ENCODE measurements around the gene CPNE5.

Gene CPNE5

DNA sequence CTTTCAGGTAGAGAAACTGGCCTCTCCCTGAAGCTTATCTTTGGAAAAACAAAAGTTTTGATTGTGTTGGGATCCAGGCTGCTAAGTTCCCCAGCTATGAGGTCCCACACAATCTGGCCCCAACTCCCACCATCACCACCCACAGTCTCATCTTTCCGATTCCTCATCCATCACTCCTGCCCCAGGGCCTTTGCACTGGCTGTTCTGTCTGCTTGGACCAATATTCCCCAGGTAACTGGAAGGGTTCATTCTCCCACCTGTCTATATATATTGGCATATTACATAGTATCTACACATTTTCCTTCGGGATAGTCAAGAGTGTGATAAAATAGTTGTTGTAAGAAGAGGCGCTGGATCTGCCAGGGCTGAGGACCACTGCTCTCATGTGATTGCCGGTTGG, 52.0 kb downstream of the CPNE5 start:
- DNase-seq = no peak

DNA sequence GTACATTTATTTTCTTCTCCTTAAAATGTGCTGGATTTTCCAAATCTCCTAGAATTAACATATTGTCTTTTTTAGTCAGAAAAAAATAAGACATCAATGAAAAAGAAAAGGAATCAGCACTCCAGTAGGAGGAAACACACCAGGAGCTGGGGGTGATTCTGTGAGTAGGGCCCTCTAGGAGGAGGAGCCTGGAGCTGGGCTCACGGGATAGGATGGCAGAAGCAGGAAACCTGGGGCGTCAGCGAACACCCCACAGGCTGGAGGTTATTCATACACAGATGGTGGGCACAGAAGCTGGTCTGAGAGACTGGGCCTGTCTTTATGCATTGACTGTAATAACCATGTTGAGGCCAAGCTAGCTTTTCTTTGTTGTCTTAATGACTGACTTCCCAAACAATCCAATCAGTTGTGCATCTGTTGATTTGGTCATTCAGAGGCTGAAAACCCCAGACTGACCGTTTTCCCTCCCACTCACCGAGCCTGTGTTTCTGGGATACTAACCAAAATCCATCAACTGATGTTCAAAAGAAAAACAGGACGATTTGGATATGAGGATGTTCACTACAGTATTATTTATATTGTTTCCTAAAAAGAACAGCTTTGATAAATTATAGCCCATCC, 53.1 kb downstream of the CPNE5 start:
- DNase-seq = no peak

DNA sequence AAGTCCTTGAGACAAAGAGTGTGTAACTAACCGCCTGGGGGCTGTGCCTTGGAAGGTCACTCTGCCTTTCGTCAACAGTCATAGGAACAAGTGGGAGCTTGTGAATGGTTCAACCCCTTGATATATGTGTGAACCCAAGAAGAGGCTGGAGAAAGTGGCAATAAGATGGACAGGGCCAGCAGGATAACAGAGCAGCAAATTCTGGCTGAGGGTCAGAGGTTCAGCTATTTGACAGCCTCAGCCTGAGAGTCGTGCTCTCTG, 54.9 kb downstream of the CPNE5 start:
- DNase-seq = no peak

DNA sequence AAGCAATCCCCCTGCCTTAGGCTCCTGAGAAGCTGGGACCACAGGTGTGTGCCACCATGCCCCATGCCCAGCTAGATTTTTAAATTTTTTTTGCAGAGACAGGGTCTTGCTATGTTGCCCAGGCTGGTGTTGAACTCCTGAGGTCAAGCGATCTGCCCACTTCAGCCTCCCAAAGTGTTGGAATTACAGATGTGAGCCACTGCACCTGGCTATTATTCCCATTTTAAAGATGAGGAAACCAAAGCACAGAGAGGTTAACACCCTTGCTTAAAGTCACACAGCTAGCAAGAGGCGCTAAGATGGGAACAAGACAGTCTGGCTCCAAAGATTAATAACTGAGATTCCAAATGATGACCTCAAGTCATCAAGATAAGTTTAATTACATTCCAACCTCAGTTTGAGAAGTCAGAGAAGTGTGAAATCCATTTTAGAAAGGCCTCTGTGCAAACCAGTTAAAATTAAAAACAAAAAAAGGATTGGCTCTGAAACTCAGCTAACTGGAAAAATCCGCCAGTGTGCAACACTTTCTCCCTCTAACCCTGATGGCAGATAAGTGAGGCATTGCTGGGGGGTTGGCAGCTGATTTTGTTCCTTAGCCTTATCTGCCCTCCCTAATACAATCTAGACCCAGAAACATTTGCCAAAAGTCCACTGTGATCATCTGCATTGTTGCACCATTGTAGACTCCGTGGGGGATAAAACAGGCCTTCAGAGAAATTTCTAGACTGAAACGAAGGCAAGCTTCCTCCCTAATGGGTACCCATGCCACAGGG, 55.5 kb downstream of the CPNE5 start:
- DNase-seq = no peak

DNA sequence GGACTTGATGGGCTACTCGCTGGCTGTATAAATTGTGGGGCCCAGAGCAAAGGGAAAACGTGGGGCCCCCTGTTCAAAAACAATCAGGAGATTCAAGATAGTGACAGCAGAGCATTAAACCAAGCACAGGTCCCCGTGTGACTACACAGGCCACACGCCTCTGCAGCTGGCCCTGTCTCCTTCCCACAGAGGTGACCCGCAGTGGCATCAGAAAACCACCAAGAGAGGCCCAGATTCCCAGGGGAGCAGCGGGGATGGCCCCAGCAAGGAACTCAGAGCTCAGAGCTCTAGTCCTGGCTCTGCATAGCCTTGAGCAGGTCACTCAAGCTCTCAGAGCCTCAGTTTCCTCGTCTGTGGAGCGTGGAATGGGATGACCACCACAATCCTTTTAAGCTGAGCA, 57.6 kb downstream of the CPNE5 start:
- DNase-seq = no peak

DNA sequence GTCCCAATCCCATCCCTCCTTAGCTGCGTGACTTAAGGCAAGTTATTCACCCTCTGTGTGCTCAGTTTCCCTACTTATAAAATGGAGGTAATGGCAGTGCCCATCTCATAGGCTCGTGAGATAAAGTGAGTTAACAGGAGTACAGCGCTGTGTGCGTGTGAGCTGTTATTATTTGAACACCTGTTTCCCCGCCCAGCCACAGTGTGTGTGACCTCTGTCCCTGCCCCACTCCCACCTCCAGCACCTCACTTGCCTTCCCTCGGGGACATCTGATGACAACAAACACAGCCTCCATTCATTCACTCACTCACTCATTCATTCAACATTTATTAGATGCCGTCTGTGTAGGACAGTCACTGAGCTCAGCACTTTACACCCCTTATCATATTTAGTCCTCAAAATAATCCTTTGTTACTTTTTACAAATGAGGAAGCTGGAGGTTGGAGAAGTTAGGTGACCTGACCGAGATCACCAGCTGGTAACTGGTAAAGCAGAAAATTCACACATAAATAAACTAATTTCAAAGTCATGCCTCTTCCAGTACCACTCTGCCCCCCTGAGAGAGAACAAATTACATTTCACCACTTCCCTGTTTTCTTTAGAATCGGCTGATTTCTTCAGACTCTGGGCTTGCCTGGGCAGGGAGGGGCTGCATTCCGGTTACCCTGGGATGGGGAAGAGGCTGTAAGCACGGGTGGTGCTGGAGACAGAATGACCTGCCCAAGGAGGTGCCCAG, 58.6 kb downstream of the CPNE5 start:
- peak; percentile 58 for DNase-seq

DNA sequence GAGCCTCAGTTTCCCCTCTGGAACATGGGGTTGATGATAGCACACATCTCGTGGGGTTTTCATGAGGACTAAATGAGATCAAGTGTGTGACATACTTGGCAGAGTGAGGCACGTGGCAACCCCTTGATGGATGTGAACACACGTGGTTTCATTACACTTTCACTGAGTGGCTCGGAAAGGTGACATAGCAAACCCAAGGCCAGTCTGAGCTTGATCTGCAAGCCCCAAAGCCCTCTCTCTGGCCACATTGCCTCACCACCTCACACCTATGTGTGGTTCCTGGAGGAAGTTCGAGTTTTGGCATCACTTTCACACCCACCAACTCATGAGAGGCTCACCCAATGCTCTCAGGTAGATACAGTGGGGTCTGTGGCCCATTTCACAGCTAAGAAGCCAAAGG, 60.0 kb downstream of the CPNE5 start:
- DNase-seq = no peak

DNA sequence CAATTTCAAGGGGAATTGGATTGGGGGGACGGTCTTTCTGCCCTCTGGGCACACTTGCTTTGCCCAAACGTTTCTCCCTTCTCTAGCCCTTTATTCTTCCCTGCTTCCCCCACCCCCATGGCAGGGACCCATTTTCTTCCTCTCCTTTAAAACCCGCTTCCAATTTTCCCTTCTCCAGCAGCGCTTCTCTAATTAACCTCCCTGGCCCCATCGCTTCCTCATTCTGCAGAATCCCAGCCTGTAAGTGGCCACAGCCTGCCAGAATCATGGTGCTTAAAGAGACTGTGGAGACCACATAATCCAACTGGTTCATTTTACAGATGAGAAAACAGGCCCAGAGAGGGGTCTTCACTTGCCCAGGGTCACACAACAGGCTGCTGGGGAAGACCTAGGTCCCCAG, 61.4 kb downstream of the CPNE5 start:
- peak; percentile 31 for DNase-seq

DNA sequence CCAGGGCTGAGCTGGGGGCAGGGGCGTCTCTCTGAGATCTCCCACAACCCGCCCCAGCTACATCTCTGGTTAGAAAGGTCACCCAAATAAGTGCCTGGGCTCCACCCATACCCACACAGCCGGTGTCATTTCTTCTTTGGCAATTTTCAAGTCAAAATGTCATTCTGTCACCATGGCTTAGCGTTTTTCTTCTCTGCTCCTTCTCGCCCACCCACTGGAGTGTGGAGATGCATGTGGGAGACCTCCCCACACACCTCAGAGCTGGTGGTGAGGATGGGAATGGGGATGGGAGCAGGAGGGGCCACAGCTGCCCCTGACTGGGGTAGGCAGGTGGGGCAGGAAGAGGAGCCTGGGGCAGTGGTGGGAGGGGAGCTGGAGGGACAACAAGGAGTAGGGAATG, 63.1 kb downstream of the CPNE5 start:
- no peak for DNase-seq

DNA sequence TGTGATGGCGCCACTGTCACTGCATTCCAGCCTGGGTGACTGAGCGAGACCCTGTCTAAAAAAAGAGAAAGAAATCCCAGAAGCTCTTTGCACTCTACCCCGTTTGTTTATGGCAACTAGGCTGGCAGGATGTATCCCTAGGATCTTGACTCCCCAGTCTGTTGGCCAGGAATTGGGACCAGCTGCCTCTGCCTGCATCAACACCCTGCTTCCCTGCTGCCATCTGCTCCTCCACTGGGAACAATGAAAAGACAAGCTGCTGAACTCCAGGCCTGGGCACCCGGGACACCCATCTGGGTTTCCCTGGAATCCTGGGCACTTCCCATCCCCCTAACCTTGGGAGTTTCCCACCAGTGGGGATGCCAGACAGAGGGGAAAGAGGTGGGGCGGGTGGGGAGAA, 64.9 kb downstream of the CPNE5 start:
- DNase-seq = no peak

DNA sequence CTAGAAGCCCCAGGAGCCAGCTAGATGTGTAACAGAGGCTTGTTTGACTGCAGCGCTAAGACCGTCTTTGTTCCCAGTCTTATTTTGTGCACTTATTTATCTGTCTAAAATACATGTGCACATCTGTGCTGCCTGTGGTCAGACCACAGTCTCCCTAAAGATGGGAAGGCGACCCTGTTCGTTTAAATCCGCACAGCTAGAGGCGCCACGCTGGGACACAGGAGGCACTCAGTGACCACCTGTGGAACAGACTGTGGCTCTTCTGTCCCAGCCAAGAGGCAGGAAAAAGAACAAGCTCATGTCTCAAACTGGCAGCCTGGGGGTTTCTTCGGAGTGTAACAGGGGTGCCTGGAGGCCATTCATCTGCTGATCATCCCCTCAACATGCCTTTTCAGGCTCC, 66.8 kb downstream of the CPNE5 start:
- no peak for DNase-seq

DNA sequence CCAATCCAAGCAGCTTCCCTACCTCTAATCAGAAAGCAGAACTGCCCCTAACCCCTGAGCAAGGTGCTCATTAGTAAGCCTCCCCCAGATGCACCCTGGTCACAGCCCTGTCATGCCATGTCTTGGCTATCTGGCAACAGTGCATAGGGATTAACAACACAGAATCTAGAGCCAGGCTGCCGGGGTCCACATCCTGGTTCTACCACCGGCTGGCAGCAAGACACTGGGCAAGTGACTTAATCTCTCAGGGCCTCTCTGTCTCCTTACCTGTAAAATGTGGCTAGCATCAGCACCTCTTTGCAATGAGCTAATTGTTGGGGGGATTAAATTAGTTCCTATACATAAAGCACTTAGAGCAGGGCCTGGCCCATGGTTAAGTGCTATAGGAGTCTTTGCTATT, 68.1 kb downstream of the CPNE5 start:
- no peak for DNase-seq

DNA sequence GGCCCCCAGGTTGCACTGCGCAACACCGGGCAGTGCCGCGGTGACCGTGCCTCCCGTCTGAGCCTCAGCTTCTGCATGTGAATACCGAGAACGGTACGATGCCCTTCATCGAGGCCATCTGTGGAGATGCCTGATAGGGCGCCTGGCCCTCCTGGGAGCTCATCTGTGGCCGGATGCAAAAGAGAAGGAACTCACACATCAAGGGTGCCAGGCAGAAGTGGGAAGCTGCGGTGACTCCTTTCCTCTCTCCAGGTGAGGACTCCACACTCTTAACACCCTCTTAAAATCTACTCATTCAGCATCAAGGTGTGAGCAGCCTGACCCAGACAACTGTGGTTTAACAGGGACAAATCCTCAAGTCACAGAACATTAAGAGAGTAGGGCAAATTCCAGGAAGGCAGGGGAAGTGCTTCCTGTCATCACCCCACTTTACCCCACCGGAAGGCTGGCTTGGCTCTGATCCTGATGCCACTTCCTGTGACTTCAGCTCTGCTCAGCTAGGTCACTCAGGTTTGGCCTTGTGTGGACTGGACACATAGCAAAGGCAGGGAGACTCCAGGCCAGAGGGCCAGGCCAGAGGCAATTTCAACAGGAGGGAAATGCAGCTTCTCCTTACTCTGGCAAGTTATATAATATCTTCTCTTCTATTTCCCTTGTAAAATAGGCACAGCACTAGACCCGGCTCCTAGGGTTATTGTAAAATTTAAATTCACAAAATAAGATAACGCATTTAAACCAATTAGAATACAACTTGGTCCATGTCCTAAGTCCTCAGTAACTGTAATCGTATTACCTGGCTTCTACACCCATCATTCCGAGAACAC, 69.4 kb downstream of the CPNE5 start:
- no peak for DNase-seq

DNA sequence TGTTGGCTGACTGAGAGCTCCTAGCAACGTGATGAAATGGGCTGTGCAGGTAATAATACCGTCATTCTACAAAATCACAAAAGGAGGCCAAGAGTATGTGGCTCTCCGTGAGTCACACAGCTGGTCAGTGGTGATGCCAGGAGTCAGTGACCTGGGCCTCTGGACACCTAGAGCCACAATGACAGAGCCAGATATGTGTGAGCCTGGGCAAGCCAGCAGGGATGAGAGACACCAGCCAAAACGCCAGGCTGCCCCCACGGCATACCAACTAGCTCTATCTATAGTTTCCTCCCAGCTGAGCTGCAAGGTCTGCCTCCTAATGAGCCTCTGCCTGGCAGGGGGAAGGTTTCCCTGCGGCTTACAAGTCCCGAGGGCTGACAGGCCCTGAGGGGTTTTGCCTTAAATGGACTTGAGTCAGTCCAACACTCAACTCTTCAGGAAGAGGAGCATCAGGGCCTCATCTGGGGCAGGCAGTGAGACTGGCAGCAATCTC, 70.0 kb downstream of the CPNE5 start:
- peak; percentile 74 for DNase-seq

DNA sequence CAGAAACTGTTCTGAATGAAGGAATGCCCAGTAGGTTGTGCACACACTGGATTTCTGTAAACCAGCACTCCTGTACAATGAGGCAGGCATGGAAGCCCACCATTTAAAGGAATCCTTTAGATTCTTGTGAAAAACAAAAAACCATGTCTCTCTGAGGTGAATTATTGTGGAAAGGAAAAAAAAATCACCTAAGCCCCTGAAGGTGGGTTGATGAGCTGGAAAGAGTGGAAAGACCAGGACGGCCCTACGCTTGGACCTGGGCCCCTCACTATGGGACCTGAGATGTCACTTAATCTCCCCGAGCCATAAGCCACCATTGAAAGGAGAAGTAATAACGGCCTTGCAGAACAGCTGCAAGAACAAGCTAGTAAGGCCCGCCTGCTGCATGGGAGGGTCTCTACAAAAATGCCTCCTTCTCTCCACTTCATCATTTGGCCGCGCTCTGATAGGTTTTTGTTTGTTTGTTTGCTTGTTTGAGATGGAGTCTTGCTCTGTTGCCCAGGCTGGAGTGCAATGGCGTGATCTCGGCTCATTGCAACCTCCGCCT, 72.8 kb downstream of the CPNE5 start:
- no peak for DNase-seq

DNA sequence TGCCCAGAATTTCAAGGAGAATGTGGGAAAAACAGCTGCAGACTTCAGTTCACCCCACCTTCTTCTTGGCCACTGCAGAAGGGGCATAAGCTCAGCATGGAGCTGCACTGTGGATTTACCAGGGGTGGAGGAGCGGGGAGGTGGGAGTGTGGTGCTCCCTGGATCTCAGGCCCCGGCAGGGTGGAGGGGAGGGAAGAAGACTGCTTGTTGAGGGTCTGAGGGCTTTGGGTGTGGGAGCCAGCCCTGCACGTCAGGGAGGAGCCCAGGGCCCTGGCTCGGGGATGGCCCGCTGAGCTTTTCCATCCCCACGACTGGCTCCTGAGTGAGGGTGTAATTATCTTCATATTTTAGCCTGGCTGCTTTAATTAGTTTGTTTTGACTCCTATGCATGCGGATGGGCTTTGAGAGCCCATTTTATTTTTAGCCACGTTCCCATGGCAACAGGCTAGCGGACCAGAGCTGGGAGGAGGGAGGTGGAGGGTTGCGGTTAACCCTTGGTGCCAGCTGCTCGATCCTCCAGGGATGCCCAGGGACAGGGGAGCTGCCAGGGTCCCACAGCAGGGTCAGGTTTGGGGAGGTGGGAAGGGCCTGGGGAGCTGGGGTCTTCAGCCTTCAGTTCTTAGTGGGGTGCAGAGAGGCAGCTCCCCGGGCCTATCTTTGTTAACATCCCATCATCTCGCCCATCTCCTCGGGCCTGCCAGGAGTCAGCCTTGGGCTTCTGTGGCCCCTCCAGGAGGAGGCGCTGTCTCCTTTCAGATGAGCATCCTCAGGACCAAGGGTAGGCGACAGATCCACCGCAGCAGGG, 73.4 kb downstream of the CPNE5 start:
- DNase-seq = peak; percentile 78

DNA sequence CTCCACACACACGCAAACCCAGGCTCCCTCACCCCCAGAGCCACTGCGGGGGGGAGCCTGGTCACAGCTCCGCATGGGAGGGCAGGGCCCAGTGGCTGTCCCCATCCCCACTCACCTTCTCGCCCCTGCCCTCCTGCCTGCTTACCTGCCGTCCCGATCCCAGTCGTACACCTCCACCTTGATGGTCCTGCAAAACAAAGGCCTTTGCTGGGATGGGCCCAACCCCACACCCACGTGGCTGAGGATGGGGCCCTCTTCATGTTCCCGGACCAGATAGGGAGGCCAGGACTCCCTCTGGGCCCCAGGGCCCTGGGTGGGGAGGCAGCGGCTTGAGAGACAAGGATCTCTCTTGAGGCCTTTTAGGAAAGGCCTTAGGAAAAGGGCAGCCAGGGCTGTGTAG, 74.1 kb downstream of the CPNE5 start:
- DNase-seq = no peak

DNA sequence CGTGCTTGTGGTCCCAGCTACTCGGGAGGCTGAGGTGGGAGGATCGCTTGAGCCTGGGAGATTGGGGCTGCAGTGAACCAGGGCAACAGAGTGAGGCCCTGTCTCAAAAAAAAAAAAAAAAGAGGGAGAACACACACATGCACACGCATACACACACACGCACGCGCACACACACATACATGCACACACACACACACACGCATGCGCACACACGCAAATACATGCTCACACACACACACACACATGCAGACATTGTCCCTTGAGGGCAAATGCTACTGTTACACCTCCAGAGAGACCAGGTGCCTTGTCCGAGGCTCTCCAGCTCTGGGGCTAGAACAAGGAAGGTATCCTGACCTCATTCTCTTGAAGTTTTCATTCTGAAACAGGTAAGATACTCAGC, 77.1 kb downstream of the CPNE5 start:
- DNase-seq = no peak

DNA sequence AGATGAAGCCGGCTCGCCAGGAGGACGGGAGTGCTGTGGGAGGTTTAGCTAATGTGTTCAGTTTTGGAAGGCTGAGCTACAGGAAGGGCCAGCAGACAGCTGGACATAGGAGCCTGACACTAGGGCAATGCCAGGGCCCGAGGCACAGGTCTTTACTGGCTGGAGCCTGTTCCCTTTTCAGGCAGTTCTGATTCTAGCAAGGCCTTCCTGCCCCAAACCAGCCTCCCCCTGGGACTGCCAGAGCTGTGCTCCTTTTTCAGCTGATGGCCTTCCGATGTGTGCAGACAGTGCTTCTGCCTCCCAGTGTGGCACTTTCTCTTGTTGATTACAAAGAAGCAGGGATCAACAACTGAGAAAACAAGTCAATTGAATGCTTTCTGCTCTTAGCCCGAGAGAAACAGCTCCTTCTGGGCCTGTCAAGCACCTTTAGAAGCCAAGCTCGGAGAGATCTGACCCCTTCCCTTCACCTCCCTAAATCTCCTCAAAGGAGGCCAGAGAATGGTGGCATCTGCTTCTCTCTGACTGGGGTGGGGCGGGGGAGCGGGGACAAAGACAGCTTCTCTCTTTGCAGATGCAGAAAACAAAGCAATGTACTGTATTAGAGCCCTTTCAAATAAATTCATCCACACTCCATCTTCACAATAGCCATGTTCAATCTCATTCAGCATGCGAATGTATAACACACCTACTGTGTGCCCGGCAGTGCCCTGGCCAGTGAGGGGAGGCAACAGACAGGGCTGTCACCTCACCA, 78.4 kb downstream of the CPNE5 start:
- DNase-seq = no peak

DNA sequence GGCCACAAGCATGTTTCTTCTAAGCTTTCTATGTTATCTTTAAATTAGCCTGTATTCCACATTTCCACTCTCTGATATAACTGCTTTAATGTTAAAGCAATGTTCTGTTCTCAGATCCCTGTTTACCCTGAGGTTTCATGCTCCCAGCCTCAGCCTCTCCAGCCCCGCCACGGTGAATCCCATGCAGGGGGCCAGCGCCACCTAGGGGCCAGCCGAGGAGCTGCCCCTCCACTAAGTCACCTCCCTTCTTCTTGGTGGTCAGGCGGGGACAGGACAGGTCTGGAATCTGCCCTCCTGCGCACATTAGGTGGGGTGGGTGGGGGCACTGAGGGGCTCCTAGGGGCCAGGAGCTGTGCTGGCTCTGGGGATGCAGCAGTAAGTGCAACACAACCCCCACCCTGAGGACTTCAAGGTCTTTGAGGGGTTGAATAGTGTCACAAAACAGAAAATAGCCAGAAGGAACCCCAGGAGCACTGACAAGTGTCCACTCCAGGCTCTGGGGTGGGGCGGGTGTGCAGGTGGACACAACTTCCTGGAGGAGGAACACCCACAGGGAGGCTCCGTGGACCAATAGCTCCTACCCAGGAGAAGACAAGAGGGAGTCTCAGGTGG, 80.0 kb downstream of the CPNE5 start:
- peak; percentile 74 for DNase-seq
